Motor neuron (in vitro differentiated cells): ENCODE measurements around the gene ITGA1. TPM values are rescaled to one million over a fixed set of nuclear protein-coding genes. Genes with fewer than 3 reads are reported as not detected.

Experiments used
- ATAC-seq, 8 experiments: fragments of 200-7000 bp; cut with Tn5 transposase; replicated peaks in 6 of 8; 2 replicates each; pipeline ENCODE4 v1.8.0; 2021; ENCODE audit warnings: mild to moderate bottlenecking in 8 of 8, moderate library complexity in 8 of 8
- H3K27ac ChIP-seq, 2 donors: fragments of 250-450 bp; sonication (Bioruptor Pico); 2 replicates each; pipeline ENCODE4 v1.9.0; 2021; ENCODE audit warnings: antibody characterized with exemption in 2 of 2, mild to moderate bottlenecking in 2 of 2, moderate library complexity in 1 of 2
- H3K4me1 ChIP-seq, 2 donors: fragments of 250-450 bp; sonication (Bioruptor Pico); replicated peaks in 1 of 2; 2 replicates each; pipeline ENCODE4 v1.6.1; 2021; ENCODE audit warnings: antibody characterized with exemption in 2 of 2, mild to moderate bottlenecking in 2 of 2, moderate library complexity in 1 of 2
- H3K4me3 ChIP-seq, 5 donors: fragments of 250-450 bp; sonication (Bioruptor Pico); 2 replicates each; pipeline ENCODE4 v1.9.0; 2021; ENCODE audit warnings: antibody characterized with exemption in 5 of 5, mild to moderate bottlenecking in 5 of 5, moderate library complexity in 4 of 5
- WGBS, 10 experiments: fragments of 450-650 bp; shearing (Covaris generic); methylation state at CpG; one replicate each; pipeline ENCODE4 v1.0.0; 2022; 5-methylcytosine and 5-hydroxymethylcytosine counted together
- in situ Hi-C, 9 experiments: fragments of 400-800 bp; cut with MboI; loops; one replicate each; pipeline ENCODE4 v1.15.0; 2021; ENCODE audit warnings: low sequenced_read_pairs in 9 of 9, low pct_unique_long_range_greater_than_20kb in 2 of 9; ENCODE audit not compliant: unreplicated experiment in 9 of 9
- total RNA-seq, 8 experiments: library from RNA; unstranded; fragments of 300-600 nt; gene quantifications; 2 replicates each; pipeline versions ENCODE4 v1.2.3 to v1.2.4, GENCODE V29; 2022

Gene ITGA1
- total RNA-seq, 8 experiments from 2014 or later: 0.11 to 164 (median 20.6) TPM

- ATAC-seq: no peak
- 33 to 95% (median 86%) methylated on average over 2 to 4 of the region's 4 CpGs for WGBS, 10 experiments
- in situ Hi-C loops: loop anchor here in 1 of 9 experiments (25.0 kb wide), 1 partner anchor 90 kb away; no protein-coding TSS in a partner anchor
Observed at GRCh38 chr5:52777186-52777585, 10.5 kb upstream of the ITGA1 start.

GRCh38 chr5:52778781-52779180 lies 8.9 kb upstream of the ITGA1 start:
- Histone ChIP-seq H3K4me3 (no peak overlapping the region), H3K27ac (no peak overlapping the region), H3K4me1 (peaks cover 0 to 4% of the 10 kb centered on the region in 2 donors)
- no peak for ATAC-seq
- in situ Hi-C loops: loop anchor here in 1 of 9 experiments (25.0 kb wide), 1 partner anchor 91 kb away; no protein-coding TSS in a partner anchor
- 71 to 100% (median 94%) methylated on average over 1 of the region's 1 CpG; no CpG with 5 or more reads in 4 of the 10 experiments for WGBS, 10 experiments

More at GRCh38 chr5:52777186-52777585, 10.5 kb upstream of the ITGA1 start:
- H3K4me1 ChIP-seq: peaks cover 0 to 5% of the 10 kb centered on the region in 2 donors
- no peak overlapping the region for H3K4me3 ChIP-seq
- H3K27ac ChIP-seq: no peak overlapping the region

GRCh38 chr5:52779213-52779612 lies 8.5 kb upstream of the ITGA1 start:
- H3K4me3 ChIP-seq: no peak overlapping the region
- no peaks in the 10 kb centered on the region for H3K4me1 ChIP-seq
- ATAC-seq: no peak
- H3K27ac ChIP-seq: no peak overlapping the region
- in situ Hi-C loops: loop anchor here in 1 of 9 experiments (25.0 kb wide), 1 partner anchor 92 kb away; no protein-coding TSS in a partner anchor

- in situ Hi-C loops: loop anchor here in 1 of 9 experiments (25.0 kb wide), 1 partner anchor 96 kb away; no protein-coding TSS in a partner anchor
- H3K4me3 ChIP-seq: no peak overlapping the region
- 8 to 94% (median 82%) methylated on average over 1 to 2 of the region's 2 CpGs; no CpG with 5 or more reads in 2 of the 10 experiments for WGBS, 10 experiments
- H3K4me1 ChIP-seq: no peaks in the 10 kb centered on the region
- no peak overlapping the region for H3K27ac ChIP-seq
- ATAC-seq: peak in 2 of 8 experiments; percentile 10 to 17
Observed at GRCh38 chr5:52783226-52783959, 4.3 kb upstream of the ITGA1 start.

GRCh38 chr5:52784737-52785136 lies 3.0 kb upstream of the ITGA1 start:
- Histone ChIP-seq H3K4me1 (peaks cover 0 to 2% of the 10 kb centered on the region in 2 donors), H3K4me3 (no peak overlapping the region), H3K27ac (no peak overlapping the region)
- in situ Hi-C loops: loop anchor here in 1 of 9 experiments (25.0 kb wide), 1 partner anchor 97 kb away; no protein-coding TSS in a partner anchor
- no peak for ATAC-seq
- 64 to 100% (median 90%) methylated on average over 1 to 6 of the region's 6 CpGs for WGBS, 10 experiments

GRCh38 chr5:52786391-52786790 lies 1.3 kb upstream of the ITGA1 start:
- Histone ChIP-seq H3K27ac (no peak overlapping the region), H3K4me1 (peaks cover 0 to 2% of the 10 kb centered on the region in 2 donors), H3K4me3 (no peak overlapping the region)
- in situ Hi-C loops: loop anchor here in 1 of 9 experiments (25.0 kb wide), 1 partner anchor 99 kb away; no protein-coding TSS in a partner anchor
- ATAC-seq: no peak
- WGBS, 10 experiments: 43 to 97% (median 88%) methylated on average over 3 to 4 of the region's 4 CpGs

GRCh38 chr5:52786949-52787599 lies 642 bp upstream of the ITGA1 start:
- no peak overlapping the region for H3K27ac ChIP-seq
- no peak for ATAC-seq
- H3K4me1 ChIP-seq: peaks cover 0 to 2% of the 10 kb centered on the region in 2 donors
- in situ Hi-C loops: loop anchor here in 1 of 9 experiments (25.0 kb wide), 1 partner anchor 100 kb away; no protein-coding TSS in a partner anchor
- 0 to 80% (median 22%) methylated on average over 1 to 9 of the region's 11 CpGs; no CpG with 5 or more reads in 1 of the 10 experiments for WGBS, 10 experiments
- peak overlapping the region; percentile 32 to 43 (median 39) for H3K4me3 ChIP-seq

- no peak overlapping the region for H3K27ac ChIP-seq
- H3K4me1 ChIP-seq: peaks cover 0 to 2% of the 10 kb centered on the region in 2 donors
- H3K4me3 ChIP-seq: peak overlapping the region; percentile 32 to 43 (median 39)
- in situ Hi-C loops: loop anchor here in 1 of 9 experiments (25.0 kb wide), 1 partner anchor 101 kb away; no protein-coding TSS in a partner anchor
- WGBS, 10 experiments: 0 to 20% (median 0%) methylated on average over 1 to 6 of the region's 7 CpGs; no CpG with 5 or more reads in 4 of the 10 experiments
- peak in 3 of 8 experiments; percentile 3 to 22 (median 15) for ATAC-seq
Observed at GRCh38 chr5:52788505-52788821, 747 bp downstream of the ITGA1 start.

GRCh38 chr5:52789378-52789777 lies 1.7 kb downstream of the ITGA1 start:
- 18 to 100% (median 57%) methylated on average over 1 of the region's 1 CpG; no CpG with 5 or more reads in 3 of the 10 experiments for WGBS, 10 experiments
- H3K4me3 ChIP-seq: no peak overlapping the region
- in situ Hi-C loops: loop anchor here in 1 of 9 experiments (25.0 kb wide), 1 partner anchor 102 kb away; no protein-coding TSS in a partner anchor
- H3K27ac ChIP-seq: no peak overlapping the region
- ATAC-seq: no peak
- H3K4me1 ChIP-seq: peaks cover 0 to 2% of the 10 kb centered on the region in 2 donors

GRCh38 chr5:52789851-52790250 lies 2.1 kb downstream of the ITGA1 start:
- Histone ChIP-seq H3K27ac (no peak overlapping the region), H3K4me3 (no peak overlapping the region), H3K4me1 (peaks cover 0 to 2% of the 10 kb centered on the region in 2 donors)
- WGBS, 10 experiments: 53 to 94% (median 85%) methylated on average over 1 to 2 of the region's 2 CpGs; no CpG with 5 or more reads in 1 of the 10 experiments
- ATAC-seq: no peak
- in situ Hi-C loops: loop anchor here in 1 of 9 experiments (25.0 kb wide), 1 partner anchor 103 kb away; no protein-coding TSS in a partner anchor

- no peak for ATAC-seq
- in situ Hi-C loops: loop anchor here in 1 of 9 experiments (25.0 kb wide), 1 partner anchor 104 kb away; no protein-coding TSS in a partner anchor
- 40 to 100% (median 100%) methylated on average over 1 of the region's 1 CpG; no CpG with 5 or more reads in 3 of the 10 experiments for WGBS, 10 experiments
- H3K27ac ChIP-seq: no peak overlapping the region
- H3K4me1 ChIP-seq: peaks cover 0 to 2% of the 10 kb centered on the region in 2 donors
- no peak overlapping the region for H3K4me3 ChIP-seq
Observed at GRCh38 chr5:52791366-52791765, 3.6 kb downstream of the ITGA1 start.

GRCh38 chr5:52794519-52794918 lies 6.8 kb downstream of the ITGA1 start:
- Histone ChIP-seq H3K4me3 (no peak overlapping the region), H3K4me1 (no peaks in the 10 kb centered on the region), H3K27ac (no peak overlapping the region)
- in situ Hi-C loops: loop anchor here in 1 of 9 experiments (25.0 kb wide), 1 partner anchor 107 kb away; no protein-coding TSS in a partner anchor
- WGBS, 10 experiments: 44 to 100% (median 80%) methylated on average over 1 of the region's 1 CpG
- ATAC-seq: no peak

GRCh38 chr5:52796031-52796430 lies 8.3 kb downstream of the ITGA1 start:
- H3K4me1 ChIP-seq: no peaks in the 10 kb centered on the region
- no peak overlapping the region for H3K4me3 ChIP-seq
- in situ Hi-C loops: loop anchor here in 1 of 9 experiments (25.0 kb wide), 1 partner anchor 109 kb away; no protein-coding TSS in a partner anchor
- H3K27ac ChIP-seq: no peak overlapping the region
- ATAC-seq: no peak
